Astrocyte (in vitro differentiated cells and primary cell): Measurements from ENCODE around the gene GLP1R.

Experiments used
- EZH2 ChIP-seq: IDR thresholded peaks from 2 replicates; pipeline ENCODE4 v1.6.1; 2012; ENCODE audit warnings: mild to moderate bottlenecking, low read length, inconsistent platforms; ENCODE audit not compliant: insufficient read depth
- TF ChIP-seq, protein P1 (sequence below): IDR thresholded peaks from 2 replicates; pipeline ENCODE4 v1.5.1; 2011; ENCODE audit warnings: low read depth, mild to moderate bottlenecking, inconsistent platforms, low read length, moderate library complexity; ENCODE audit not compliant: insufficient read depth

DNA sequence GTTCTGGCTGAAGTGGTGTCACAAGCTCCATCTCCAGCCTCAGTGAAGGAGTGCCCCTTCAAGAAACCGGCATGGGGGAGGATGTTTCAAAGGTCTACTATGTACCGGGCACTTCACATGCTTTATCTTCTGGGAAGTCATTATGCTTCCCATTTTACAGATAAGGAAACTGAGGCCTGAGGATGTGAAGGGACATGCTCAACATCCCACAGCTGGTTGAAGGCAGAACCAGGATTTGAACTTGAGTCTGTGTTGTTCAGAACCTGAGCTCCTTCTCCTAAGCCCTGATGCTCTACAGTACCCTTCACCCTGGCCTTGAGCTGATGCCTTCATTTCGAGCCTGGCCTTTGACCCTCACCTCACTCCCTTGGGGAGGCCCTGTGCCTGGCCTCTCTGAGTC, 13.0 kb downstream of the GLP1R start:
- TF ChIP-seq, protein P1, sequence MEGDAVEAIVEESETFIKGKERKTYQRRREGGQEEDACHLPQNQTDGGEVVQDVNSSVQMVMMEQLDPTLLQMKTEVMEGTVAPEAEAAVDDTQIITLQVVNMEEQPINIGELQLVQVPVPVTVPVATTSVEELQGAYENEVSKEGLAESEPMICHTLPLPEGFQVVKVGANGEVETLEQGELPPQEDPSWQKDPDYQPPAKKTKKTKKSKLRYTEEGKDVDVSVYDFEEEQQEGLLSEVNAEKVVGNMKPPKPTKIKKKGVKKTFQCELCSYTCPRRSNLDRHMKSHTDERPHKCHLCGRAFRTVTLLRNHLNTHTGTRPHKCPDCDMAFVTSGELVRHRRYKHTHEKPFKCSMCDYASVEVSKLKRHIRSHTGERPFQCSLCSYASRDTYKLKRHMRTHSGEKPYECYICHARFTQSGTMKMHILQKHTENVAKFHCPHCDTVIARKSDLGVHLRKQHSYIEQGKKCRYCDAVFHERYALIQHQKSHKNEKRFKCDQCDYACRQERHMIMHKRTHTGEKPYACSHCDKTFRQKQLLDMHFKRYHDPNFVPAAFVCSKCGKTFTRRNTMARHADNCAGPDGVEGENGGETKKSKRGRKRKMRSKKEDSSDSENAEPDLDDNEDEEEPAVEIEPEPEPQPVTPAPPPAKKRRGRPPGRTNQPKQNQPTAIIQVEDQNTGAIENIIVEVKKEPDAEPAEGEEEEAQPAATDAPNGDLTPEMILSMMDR = no peak
- TF ChIP-seq EZH2 = no peak
